WERI-Rb-1 (cell line): ENCODE results near the gene ABCB11.

Source experiments
- DNase-seq: peaks from one replicate; pipeline ENCODE4 v3.0.0-alpha.2; 2020
- H3K27ac ChIP-seq: fragments of 250-450 bp; sonication (Bioruptor Pico); 2 replicates; pipeline ENCODE4 v1.5.1; 2020; ENCODE audit warnings: mild to moderate bottlenecking, moderate library complexity
- H3K27me3 ChIP-seq: fragments of 250-450 bp; sonication (Bioruptor Pico); 2 replicates; pipeline ENCODE4 v1.5.1; 2021; ENCODE audit warnings: mild to moderate bottlenecking, low read depth, moderate library complexity; ENCODE audit not compliant: insufficient read depth, severe bottlenecking
- H3K36me3 ChIP-seq: fragments of 250-450 bp; sonication (Bioruptor Pico); 2 replicates; pipeline ENCODE4 v1.5.1; 2020; ENCODE audit warnings: mild to moderate bottlenecking, moderate library complexity
- H3K4me3 ChIP-seq: 2 replicates; pipeline ENCODE4 v1.5.1; 2011; ENCODE audit warnings: low read depth, mild to moderate bottlenecking, control low read depth, low read length
- H3K9me3 ChIP-seq: fragments of 250-450 bp; sonication (Bioruptor Pico); 2 replicates; pipeline ENCODE4 v1.5.1; 2021; ENCODE audit warnings: mild to moderate bottlenecking, moderate library complexity; ENCODE audit not compliant: severe bottlenecking
- CTCF ChIP-seq: IDR thresholded peaks from 2 replicates; pipeline ENCODE4 v1.5.1; 2011; ENCODE audit warnings: low read depth, mild to moderate bottlenecking, control low read depth, inconsistent platforms, low read length

Gene ABCB11

GRCh38 chr2:168974428-168974827 is 56.7 kb downstream of the ABCB11 start:
- no peak for TF ChIP-seq CTCF
- DNase-seq: no peak
- H3K27me3 ChIP-seq: peaks cover 1% of the 10 kb centered on the region
- no peaks in the 10 kb centered on the region for H3K36me3 ChIP-seq
- no peaks in the 10 kb centered on the region for H3K9me3 ChIP-seq
- H3K27ac ChIP-seq: no peak overlapping the region
- H3K4me3 ChIP-seq: no peak overlapping the region

DNA sequence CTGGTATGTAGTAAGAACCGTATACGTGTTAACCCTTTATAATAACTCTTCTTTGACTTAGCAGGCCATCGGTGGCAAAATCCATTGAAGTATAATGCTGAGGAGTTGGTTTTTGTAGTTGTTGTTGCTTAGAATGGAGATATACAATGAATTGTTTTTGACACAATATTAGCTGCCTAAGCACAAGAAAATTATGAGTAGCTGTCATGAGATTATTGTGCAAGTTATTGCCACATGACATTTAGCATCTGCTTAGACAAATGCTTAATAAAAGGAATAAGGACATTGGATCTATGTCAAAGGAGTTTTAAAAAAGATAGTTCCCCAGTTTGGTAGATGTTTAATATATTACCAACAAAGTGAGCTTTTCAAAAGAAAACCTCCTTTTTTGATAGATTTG is 59.9 kb downstream of the ABCB11 start:
- Histone ChIP-seq H3K27ac (no peak overlapping the region), H3K27me3 (peaks cover 3% of the 10 kb centered on the region), H3K36me3 (no peaks in the 10 kb centered on the region), H3K9me3 (no peaks in the 10 kb centered on the region), H3K4me3 (no peak overlapping the region)
- TF ChIP-seq CTCF: no peak
- DNase-seq: no peak

- no peak for TF ChIP-seq CTCF
- no peak for DNase-seq
- peaks cover 3% of the 10 kb centered on the region for H3K27me3 ChIP-seq
- H3K36me3 ChIP-seq: no peaks in the 10 kb centered on the region
- H3K4me3 ChIP-seq: no peak overlapping the region
- H3K27ac ChIP-seq: no peak overlapping the region
- no peaks in the 10 kb centered on the region for H3K9me3 ChIP-seq
These were observed 60.4 kb downstream of the ABCB11 start for GRCh38 chr2:168970711-168971233.

- Histone ChIP-seq H3K4me3 (no peak overlapping the region), H3K27ac (no peak overlapping the region), H3K27me3 (peaks cover 3% of the 10 kb centered on the region), H3K9me3 (no peaks in the 10 kb centered on the region), H3K36me3 (no peaks in the 10 kb centered on the region)
- no peak for TF ChIP-seq CTCF
- no peak for DNase-seq
These were observed 61.3 kb downstream of the ABCB11 start for GRCh38 chr2:168969865-168970264.

GRCh38 chr2:168968342-168968741 is 62.8 kb downstream of the ABCB11 start:
- Histone ChIP-seq H3K27ac (no peak overlapping the region), H3K27me3 (peaks cover 3% of the 10 kb centered on the region), H3K4me3 (no peak overlapping the region), H3K36me3 (no peaks in the 10 kb centered on the region), H3K9me3 (no peaks in the 10 kb centered on the region)
- no peak for DNase-seq
- no peak for TF ChIP-seq CTCF

DNA sequence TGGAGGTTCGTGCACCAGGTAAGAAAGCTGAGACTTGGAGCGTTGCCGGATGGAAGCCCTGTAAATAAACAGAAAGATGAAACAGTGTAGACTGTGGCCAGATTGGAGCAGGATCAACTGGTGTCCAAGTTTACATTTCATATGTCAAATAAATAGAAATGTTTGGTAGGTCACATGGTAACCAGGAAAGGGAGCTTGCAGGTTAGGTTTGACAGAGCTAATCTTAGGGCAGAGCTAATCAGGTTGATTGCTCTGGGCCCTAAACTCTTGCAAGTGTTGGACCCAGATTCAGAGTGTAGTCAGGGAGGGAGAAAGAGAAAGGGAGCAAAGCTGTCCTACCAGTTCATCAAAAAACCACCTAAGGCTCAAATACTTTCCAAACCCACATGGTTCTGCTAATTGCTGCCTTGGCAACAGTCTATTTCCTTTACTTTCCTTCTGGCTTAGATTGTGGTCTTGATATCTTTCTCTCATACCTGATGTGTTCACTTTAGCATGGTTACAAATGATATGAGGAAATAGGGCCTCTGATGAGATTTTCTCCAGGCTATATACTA is 66.8 kb downstream of the ABCB11 start:
- Histone ChIP-seq H3K4me3 (no peak overlapping the region), H3K36me3 (no peaks in the 10 kb centered on the region), H3K27me3 (peaks cover under 1% of the 10 kb centered on the region), H3K9me3 (no peaks in the 10 kb centered on the region), H3K27ac (no peak overlapping the region)
- no peak for DNase-seq
- no peak for TF ChIP-seq CTCF
